ENCODE results near the gene DIP2A.

DNA sequence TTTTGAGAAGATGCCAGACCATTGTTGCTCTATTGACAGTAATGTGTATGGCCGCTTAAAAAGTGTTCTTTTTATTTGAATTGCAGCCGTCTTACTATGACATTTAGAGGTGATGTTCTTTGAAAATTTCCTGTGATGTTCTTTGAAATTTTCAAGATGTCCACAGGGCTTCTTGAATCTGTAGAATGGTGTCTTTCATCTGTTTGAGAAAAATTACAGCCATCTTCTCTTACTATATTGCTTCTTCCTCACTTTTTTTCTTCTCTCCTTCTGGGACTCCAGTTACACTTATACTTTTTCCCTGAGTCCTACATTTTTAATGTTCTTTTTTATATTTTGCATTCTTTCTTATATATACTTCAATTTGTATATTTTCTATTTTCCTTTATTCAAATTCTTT, 57.4 kb downstream of the DIP2A start:
- TF ChIP-seq POLR2A (IDR thresholded peaks at IDR 0.05): no peak
- TF ChIP-seq POLR2AphosphoS5 (IDR thresholded peaks at IDR 0.05): no peak
- TF ChIP-seq, protein P1, sequence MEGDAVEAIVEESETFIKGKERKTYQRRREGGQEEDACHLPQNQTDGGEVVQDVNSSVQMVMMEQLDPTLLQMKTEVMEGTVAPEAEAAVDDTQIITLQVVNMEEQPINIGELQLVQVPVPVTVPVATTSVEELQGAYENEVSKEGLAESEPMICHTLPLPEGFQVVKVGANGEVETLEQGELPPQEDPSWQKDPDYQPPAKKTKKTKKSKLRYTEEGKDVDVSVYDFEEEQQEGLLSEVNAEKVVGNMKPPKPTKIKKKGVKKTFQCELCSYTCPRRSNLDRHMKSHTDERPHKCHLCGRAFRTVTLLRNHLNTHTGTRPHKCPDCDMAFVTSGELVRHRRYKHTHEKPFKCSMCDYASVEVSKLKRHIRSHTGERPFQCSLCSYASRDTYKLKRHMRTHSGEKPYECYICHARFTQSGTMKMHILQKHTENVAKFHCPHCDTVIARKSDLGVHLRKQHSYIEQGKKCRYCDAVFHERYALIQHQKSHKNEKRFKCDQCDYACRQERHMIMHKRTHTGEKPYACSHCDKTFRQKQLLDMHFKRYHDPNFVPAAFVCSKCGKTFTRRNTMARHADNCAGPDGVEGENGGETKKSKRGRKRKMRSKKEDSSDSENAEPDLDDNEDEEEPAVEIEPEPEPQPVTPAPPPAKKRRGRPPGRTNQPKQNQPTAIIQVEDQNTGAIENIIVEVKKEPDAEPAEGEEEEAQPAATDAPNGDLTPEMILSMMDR (IDR thresholded peaks at IDR 0.05): no peak
- no peak for TF ChIP-seq EP300 (IDR thresholded peaks at IDR 0.05)

Measured in suprapubic skin (tissue), 4 donors.